ENCODE results near the gene OPHN1. TPM values are rescaled to one million over a fixed set of nuclear protein-coding genes. Genes with fewer than 3 reads are reported as not detected.

The OPHN1 gene
- total RNA-seq, 1 donor = 9.4 TPM

- no peak for DNase-seq (ENCODE audit: low read depth)
- TF ChIP-seq, protein P1, sequence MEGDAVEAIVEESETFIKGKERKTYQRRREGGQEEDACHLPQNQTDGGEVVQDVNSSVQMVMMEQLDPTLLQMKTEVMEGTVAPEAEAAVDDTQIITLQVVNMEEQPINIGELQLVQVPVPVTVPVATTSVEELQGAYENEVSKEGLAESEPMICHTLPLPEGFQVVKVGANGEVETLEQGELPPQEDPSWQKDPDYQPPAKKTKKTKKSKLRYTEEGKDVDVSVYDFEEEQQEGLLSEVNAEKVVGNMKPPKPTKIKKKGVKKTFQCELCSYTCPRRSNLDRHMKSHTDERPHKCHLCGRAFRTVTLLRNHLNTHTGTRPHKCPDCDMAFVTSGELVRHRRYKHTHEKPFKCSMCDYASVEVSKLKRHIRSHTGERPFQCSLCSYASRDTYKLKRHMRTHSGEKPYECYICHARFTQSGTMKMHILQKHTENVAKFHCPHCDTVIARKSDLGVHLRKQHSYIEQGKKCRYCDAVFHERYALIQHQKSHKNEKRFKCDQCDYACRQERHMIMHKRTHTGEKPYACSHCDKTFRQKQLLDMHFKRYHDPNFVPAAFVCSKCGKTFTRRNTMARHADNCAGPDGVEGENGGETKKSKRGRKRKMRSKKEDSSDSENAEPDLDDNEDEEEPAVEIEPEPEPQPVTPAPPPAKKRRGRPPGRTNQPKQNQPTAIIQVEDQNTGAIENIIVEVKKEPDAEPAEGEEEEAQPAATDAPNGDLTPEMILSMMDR (IDR thresholded peaks at IDR 0.05; ENCODE audit: insufficient read depth, low read length) = no peak
- H3K4me3 ChIP-seq (ENCODE audit: low read depth, low read length) = no peak overlapping the region
Measured at GRCh38 chrX:68461576-68461975, 28.3 kb upstream of the OPHN1 start.

DNA sequence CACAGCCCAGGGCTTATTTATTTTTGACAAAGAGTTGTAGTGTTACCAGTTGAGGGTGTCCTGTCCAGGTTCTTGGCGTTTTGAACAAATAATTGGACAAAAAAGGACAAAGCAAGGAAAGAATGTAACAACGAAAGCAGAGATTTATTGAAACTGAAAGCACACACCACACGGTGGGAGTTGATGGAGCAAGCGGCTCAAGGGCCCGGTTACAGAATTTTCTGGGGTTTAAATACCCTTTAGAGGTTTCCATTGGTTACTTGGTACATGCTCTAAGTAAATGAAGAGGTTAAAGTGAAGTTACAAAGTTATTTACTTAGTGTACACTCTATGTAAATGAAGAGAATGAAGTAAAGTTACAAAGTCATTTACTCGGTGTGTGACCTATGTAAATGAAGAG lies 27.8 kb upstream of the OPHN1 start:
- H3K4me3 ChIP-seq (ENCODE audit: low read depth, low read length) = no peak overlapping the region
- TF ChIP-seq, protein P1 (IDR thresholded peaks at IDR 0.05; ENCODE audit: insufficient read depth, low read length) = no peak
- DNase-seq (ENCODE audit: low read depth) = no peak

DNA sequence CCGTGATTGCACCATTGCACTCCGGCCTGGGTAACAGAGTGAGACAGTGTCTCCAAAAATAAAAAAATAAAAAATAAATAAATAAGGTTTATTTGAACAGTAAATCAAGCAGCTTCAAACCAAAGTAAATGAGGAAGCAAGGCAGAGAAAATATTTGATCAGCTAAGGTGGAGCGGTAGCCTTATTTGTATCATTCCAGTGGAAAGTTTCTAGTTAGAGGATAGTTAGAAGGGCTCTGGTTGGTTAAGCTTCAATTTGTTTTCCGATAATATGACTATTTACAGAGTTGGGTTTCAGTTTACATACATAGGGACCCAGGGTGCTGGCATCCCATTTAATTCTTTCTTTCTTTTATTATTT lies 21.8 kb upstream of the OPHN1 start:
- no peak for DNase-seq (ENCODE audit: low read depth)
- no peak overlapping the region for H3K4me3 ChIP-seq (ENCODE audit: low read depth, low read length)
- TF ChIP-seq, protein P1 (IDR thresholded peaks at IDR 0.05; ENCODE audit: insufficient read depth, low read length) = no peak

DNA sequence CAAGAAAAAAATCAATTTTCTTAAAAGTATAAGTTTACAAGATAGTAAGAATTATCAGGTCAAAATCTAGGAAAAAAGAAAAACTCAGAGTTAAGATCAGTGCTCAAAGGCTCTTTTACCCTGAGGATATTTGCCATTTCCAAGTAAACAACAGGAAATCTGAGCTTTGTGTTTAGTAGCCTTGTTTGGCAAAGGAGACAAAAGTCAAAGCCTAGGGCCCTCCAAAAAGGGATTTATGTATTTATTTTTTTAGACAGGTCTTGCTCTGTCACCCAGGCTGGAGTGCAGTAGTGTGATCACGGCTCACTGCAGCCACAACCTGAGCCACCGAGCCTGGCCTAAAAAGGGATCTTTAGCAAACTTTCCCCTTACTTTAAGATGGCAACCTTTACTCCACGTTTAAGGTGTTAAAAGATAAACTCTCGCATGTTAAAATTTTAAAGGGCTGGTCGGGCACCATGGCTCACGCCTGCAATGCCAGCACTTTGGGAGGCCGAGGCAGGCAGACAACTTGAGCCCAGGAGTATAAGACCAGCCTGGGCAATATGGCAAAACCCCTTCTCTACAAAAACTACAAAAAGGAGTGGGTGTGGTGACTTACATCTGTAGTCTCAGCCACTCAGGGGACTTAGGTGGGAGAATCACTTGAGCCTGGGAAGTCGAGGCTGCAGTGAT lies 21.3 kb upstream of the OPHN1 start:
- TF ChIP-seq, protein P1 (IDR thresholded peaks at IDR 0.05; ENCODE audit: insufficient read depth, low read length) = no peak
- no peak for DNase-seq (ENCODE audit: low read depth)
- no peak overlapping the region for H3K4me3 ChIP-seq (ENCODE audit: low read depth, low read length)

DNA sequence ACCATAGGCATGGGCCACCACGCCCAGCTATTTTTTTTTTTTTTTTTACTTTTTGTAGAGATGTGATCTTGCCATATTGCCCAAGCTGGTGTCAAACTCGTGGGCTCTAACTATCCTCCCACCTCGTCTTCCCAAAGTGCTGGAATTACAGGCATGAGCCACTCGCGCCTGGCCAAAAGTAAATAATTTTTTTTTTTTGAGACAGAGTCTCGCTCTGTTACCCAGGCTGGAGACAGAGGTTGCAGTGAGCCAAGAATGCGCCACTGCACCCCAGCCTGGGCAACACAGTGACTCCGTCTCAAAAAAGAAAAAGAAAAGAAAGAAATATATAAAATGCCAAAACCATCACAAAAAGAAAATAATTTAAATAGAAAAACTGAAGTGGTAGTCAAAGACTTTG lies 18.4 kb upstream of the OPHN1 start:
- DNase-seq (ENCODE audit: low read depth) = no peak

DNA sequence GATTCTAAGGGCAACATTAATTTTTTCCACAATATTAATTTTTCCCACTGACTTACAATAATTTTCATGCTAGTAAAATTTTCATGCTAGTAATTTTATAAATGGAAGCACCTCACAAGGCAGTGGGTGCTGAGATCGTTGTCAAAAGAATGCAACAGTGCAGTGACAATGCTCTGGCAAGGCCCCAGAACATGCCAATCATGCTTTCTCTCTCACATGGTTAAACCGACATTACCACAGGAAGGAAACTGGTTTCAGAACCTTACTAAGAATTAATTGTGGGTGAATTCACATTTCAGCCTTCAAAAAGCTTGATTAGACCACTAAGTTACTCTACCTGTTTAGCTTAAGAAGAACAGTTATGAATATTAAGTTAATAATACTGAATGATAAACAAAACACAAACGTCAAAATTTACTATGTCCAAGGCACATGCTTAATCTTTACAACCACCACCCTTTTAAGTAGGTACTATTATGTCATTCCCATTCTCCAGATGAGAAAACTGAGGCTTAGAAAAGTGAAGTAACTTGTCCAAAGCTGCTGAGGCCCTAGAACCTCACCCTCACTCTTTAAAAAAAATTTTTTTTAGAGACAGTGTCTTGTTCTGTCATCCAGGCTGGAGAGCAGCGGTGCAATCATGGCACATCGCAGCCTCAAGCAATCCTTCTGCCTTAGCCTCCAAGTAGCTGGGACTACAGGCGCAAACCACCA lies 10.0 kb upstream of the OPHN1 start:
- no peak overlapping the region for H3K4me3 ChIP-seq (ENCODE audit: low read depth, low read length)
- TF ChIP-seq, protein P1 (IDR thresholded peaks at IDR 0.05; ENCODE audit: insufficient read depth, low read length) = no peak
- DNase-seq (ENCODE audit: low read depth) = no peak

More for the DNA sequence above, 18.4 kb upstream of the OPHN1 start:
- TF ChIP-seq, protein P1 (IDR thresholded peaks at IDR 0.05; ENCODE audit: insufficient read depth, low read length) = no peak
- H3K4me3 ChIP-seq (ENCODE audit: low read depth, low read length) = no peak overlapping the region
